Glomerular visceral epithelial cell (primary cell): ENCODE data around the gene PTCD2.

ENCODE experiments used
- DNase-seq: peaks from one replicate; pipeline ENCODE4 v3.0.0-alpha.2; 2016; ENCODE audit errors: extremely low spot score

Gene PTCD2

GRCh38 chr5:72346398-72346797, 26.2 kb downstream of the PTCD2 start:
- DNase-seq = no peak

GRCh38 chr5:72347801-72348308, 27.7 kb downstream of the PTCD2 start:
- DNase-seq = peak; percentile 63

GRCh38 chr5:72351376-72351775, 31.2 kb downstream of the PTCD2 start:
- DNase-seq = no peak

- DNase-seq = no peak
Observed at GRCh38 chr5:72352616-72353015, 32.4 kb downstream of the PTCD2 start.

- DNase-seq = no peak
Observed at GRCh38 chr5:72353046-72353445, 32.9 kb downstream of the PTCD2 start.

GRCh38 chr5:72355706-72356299, 35.6 kb downstream of the PTCD2 start:
- DNase-seq = peak; percentile 54

GRCh38 chr5:72356361-72356760, 36.2 kb downstream of the PTCD2 start:
- no peak for DNase-seq

- DNase-seq = no peak
Observed at GRCh38 chr5:72358925-72359324, 38.8 kb downstream of the PTCD2 start.

GRCh38 chr5:72359886-72360285, 39.7 kb downstream of the PTCD2 start:
- no peak for DNase-seq

GRCh38 chr5:72363166-72363802, 43.1 kb downstream of the PTCD2 start:
- peak; percentile 69 for DNase-seq

GRCh38 chr5:72364171-72364570, 44.0 kb downstream of the PTCD2 start:
- DNase-seq = no peak

GRCh38 chr5:72364951-72365350, 44.8 kb downstream of the PTCD2 start:
- DNase-seq = no peak

GRCh38 chr5:72366324-72366976, 46.3 kb downstream of the PTCD2 start:
- peak; percentile 85 for DNase-seq

GRCh38 chr5:72368271-72368670, 48.1 kb downstream of the PTCD2 start:
- DNase-seq = no peak

GRCh38 chr5:72369301-72369700, 49.1 kb downstream of the PTCD2 start:
- DNase-seq = no peak

- DNase-seq = no peak
Observed at GRCh38 chr5:72369711-72370110, 49.5 kb downstream of the PTCD2 start.

- no peak for DNase-seq
Observed at GRCh38 chr5:72372331-72372730, 52.2 kb downstream of the PTCD2 start.

GRCh38 chr5:72372923-72373322, 52.8 kb downstream of the PTCD2 start:
- DNase-seq = no peak

GRCh38 chr5:72374844-72375243, 54.7 kb downstream of the PTCD2 start:
- no peak for DNase-seq

GRCh38 chr5:72376381-72376780, 56.2 kb downstream of the PTCD2 start:
- no peak for DNase-seq

GRCh38 chr5:72377910-72378638, 57.9 kb downstream of the PTCD2 start:
- DNase-seq = no peak

- peak; percentile 82 for DNase-seq
Observed at GRCh38 chr5:72378639-72379289, 58.6 kb downstream of the PTCD2 start.
